Activated gamma-delta T cell (primary cell): Measurements from ENCODE around the gene ARTN.

ENCODE experiments used
- DNase-seq: peaks from one replicate; lab custom pipeline; 2025; lab: John Stamatoyannopoulos, UW
- total RNA-seq, 2 donors: gene quantifications; one replicate each; lab custom pipeline; 2026; lab: John Stamatoyannopoulos, UW

Gene ARTN, protein sequence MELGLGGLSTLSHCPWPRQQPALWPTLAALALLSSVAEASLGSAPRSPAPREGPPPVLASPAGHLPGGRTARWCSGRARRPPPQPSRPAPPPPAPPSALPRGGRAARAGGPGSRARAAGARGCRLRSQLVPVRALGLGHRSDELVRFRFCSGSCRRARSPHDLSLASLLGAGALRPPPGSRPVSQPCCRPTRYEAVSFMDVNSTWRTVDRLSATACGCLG
- 0.10 to 0.35 reads per million in 2 donors for total RNA-seq

DNA sequence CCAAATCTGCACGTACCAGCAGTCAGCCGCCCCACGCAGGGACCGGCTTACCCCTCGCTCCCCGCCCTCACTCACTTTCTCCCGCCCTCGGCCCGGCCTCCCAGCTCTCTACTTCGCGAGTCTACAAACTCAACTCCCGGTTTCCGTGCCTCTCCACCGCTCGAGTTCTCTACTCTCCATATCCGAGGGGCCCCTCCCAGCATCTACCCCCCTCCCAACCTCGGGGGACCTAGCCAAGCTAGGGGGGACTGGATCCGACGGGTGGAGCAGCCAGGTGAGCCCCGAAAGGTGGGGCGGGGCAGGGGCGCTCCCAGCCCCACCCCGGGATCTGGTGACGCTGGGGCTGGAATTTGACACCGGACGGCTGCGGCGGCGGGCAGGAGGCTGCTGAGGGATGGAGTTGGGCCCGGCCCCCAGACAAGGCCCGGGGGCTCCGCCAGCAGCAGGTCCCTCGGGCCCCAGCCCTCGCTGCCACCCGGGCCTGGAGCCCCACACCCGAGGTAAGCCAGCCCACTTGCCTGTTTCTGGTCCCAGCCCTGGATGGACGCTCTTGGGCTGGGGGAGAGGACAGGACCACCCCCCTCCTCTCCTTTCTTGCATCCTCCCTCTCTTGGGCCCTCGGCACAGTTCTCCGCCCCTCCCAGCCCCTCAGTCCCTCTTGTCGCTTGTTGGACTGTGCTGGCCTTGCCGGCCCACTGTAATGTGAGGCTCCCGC lies at the start of gene ARTN:
TSS of gene ARTN (plus strand) at position 416 of the 715 bp plus-strand sequence. CDS start 1,856 bp downstream, outside the sequence.
- DNase-seq = no peak

DNA sequence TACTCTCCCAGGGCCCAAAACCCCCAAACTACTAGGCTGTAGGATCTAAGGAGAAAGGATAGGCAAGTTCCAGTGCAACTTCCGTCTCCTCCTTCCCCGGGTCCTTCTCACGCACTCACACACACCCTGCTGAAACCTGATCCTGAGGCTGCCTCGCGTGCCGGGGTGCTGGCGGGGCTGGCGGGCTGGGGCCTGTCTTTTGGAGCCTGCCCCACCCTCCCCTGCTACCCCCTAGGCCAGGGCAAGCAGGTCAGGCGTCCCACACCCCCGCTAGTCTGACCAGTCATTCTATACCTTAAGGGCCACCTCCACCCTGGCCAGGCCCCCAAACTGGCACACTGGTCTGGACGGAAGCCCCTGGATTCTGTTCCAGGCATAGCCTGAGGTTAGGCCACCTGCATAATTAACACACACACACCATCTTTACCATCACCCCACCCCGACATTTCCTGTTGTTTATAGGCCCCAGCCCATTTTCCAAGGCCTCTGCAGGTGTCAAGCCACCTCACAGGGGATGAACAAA lies 48.3 kb upstream of the ARTN start:
- no peak for DNase-seq

GRCh38 chr1:43887748-43888147 lies 45.9 kb upstream of the ARTN start:
- DNase-seq = no peak

GRCh38 chr1:43890815-43891214 lies 42.8 kb upstream of the ARTN start:
- DNase-seq = no peak

DNA sequence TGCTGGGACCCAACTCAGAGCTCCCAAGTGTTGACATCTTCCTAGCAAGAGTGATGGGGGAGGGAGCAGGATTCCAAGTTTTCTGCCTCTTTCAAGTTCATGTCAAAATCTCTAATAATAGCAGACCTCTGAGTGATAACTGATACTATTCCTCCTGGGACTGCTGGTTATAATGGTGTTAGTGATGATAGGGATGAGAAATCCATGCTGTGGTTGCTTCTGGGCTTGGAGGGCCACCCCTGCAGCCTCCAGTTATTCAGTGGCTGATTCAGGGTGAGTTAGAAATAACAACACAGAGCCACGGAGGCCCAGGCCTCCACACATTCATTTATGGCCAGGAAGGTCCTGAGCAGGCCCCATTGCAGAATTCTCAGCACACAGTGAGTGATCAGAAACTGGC lies 40.6 kb upstream of the ARTN start:
- no peak for DNase-seq

GRCh38 chr1:43898981-43899380 lies 34.6 kb upstream of the ARTN start:
- DNase-seq = no peak

- no peak for DNase-seq
Measured at GRCh38 chr1:43900386-43900785, 33.2 kb upstream of the ARTN start.

GRCh38 chr1:43901196-43901961 lies 32.2 kb upstream of the ARTN start:
- DNase-seq = no peak

DNA sequence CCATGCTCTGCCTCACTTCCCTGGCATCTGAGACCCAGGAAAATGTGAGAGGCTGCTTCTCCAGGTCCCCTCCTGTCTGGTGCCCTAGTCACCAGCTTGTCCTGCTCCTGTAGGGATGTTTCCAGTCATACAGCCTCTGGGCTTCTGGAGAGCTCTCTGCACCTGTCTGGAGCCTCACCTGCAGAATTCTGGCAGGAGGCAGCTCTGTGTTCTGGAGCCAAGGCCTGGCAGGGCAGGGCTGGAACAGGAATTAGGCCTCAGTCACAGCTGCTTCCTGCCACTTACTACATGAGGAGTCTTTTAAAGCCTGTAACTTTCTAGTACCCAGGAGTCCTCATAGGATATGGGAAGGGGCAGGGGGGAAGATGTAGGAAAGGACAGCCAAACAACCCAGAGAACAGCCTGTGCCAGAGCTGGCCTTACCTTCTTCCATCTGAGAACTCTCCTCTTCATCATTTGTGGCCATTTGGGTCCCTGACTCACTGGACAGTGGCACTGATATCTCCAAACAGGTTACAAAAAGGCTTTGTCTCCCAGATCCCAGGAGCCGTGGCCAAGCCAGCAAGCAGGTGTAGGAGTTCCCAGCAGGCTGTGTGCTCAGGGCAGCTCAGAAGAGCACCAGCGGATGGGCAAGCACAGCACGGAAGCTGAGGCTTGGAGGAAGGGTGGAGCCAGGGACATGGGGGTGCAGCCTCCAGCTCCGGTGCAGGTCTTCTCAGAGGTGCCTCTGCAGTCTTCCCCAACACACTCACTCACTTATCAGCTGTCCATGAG lies 31.4 kb upstream of the ARTN start:
- no peak for DNase-seq

GRCh38 chr1:43904660-43905551 lies 28.7 kb upstream of the ARTN start:
- no peak for DNase-seq

DNA sequence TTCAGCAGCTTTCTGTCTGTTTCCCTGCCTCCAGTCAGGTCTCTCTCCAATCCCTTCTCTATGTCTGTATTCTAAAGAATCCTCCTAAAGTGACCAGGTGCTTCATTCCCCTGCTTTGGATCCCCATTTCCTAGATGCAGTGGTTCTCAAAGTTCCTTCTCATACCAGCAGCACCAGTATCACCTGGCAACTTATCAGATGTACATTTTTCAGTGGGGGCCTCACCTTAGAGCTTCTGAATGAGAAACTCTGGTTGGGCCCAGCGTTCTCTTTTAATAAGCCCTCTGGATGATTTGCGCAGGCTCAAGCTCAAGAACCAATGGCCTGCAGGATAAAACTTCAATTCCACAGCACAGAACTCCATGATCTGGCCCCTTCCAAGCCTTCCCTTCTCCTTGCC lies 25.4 kb upstream of the ARTN start:
- no peak for DNase-seq

DNA sequence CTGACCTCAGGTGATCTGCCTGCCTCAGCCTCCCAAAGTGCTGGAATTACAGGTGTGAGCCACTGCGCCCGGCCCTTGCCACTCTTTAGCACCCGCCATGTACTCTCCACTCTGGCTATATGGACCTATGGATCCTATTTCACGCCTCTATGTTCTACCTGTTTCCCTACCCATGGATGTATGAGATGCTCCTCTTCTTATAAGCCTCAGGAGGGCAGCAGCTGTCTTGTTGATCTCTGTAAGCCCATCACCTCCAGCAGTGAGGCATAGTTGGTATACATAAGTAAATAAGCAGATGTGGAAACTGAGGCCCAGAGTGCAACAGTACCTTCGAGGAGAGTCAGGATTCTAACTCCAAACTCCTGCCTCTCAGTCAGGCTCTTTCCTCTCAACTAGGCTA lies 24.7 kb upstream of the ARTN start:
- DNase-seq = no peak

- DNase-seq = no peak
Measured at GRCh38 chr1:43910343-43910742, 23.3 kb upstream of the ARTN start.

- DNase-seq = no peak
Measured at GRCh38 chr1:43912607-43913006, 21.0 kb upstream of the ARTN start.

- no peak for DNase-seq
Measured at GRCh38 chr1:43913051-43913501, 20.5 kb upstream of the ARTN start.

DNA sequence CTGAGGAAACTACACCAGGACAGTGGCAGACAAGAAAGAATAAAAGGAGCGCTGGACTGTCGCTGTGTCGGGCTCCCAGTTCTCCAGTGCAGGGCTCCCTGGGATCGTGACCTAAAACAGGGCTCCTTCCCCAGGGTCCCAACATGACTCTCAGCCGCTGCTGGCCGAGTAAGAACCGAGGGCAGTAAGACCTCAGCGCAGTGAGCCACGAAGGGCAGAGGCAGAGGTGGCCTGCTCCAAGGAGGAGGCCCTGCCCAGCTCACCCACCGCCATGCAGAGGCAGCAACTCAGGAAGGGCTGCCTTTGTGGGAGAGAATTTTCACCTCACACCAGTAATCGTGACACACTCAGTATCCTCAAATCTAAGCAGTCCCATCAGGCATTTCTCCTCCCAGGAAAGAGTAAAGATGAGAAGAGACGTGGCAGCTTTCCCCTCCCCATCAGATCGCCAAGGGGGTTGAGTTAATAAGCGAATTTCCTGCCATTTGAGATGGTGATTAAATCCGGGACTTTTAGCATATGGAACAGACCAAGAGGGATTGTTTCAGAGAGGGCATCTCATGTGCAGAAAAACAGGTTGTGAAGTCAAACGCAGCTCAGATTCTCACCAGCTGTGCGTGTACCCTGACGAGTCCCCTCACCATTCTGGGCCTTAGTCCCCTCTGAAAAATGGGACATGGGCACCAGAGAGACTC lies 19.8 kb upstream of the ARTN start:
- no peak for DNase-seq

DNA sequence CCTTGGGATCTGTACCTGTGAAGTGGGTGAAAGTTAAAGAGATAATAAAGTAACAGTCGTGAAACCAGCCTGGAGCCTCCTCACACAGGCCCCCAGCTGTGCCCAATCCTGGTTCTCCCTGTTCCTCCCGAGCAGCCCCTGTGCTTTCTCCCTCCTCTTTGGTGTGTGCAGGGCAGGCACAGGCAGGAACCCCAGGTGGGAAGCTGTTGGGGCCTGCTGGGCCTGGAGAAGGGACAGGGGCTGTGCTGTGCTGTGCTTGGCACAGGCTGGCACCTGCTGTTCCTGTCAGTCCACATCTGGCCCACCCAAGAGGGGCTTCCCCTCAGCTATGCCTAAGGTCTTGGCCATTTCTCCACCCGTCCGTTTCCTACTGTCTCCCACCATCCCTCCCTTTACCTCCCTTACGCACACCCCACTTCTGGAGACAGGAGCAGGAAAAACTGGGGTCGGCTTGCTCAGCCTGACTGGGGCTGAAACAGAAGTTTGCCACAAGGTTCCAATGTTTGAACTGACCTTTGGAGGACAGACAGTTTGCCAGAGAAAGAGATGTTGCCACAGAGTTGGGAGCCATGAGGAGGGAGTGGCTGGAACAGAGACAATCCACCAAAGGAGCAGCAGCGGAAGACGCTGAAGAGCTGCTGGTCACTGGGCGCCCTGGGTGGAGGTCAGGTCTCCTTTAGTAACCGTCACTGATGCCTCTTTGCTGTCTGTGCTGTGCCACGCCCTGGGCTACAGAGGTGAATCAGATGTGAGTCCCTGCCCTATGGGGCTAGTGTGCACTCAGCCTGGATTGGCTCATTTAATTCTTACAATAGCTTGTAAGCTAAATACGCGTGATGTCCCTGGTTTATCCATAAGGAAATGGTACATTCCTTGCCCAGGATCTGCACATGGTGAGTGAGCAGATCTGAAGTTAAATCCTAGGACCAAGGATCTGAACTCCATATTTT lies 18.8 kb upstream of the ARTN start:
- no peak for DNase-seq

- no peak for DNase-seq
Measured at GRCh38 chr1:43919906-43920305, 13.7 kb upstream of the ARTN start.

DNA sequence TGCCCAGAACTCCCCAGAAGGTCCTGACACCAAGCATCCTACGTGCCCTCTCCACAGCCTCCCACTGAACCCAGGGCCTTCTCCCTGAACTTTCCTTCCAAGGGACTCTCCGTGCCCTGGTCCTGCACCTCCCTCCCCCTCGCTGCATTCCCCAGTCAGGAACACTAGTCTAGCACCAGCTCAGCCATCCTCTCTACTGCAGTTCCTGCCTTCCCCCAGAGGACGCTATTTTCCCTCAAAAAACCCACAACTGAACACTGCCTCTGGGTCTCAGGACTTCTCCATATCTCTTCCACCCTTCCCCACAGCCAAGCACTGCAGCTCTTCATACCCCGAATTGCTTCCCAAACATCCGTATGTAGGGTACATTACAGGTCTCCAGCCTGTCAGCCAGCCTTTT lies 12.6 kb upstream of the ARTN start:
- DNase-seq = no peak
